Measurements from ENCODE around the gene SLC29A4. TPM values are rescaled to one million over a fixed set of nuclear protein-coding genes. Genes with fewer than 3 reads are reported as not detected.

SLC29A4 gene
- total RNA-seq, 2 donors from 2014 or later = 3.7 to 4.3 TPM

- no peak overlapping the region for H3K27ac ChIP-seq
- DNase-seq (ENCODE audit: low spot score) = no peak
- peaks cover 0 to 21% of the 10 kb centered on the region in 2 donors for H3K9me3 ChIP-seq
- no peak overlapping the region for H3K4me3 ChIP-seq
- H3K27me3 ChIP-seq = no peaks in the 10 kb centered on the region
- H3K36me3 ChIP-seq = peaks cover 61% of the 10 kb centered on the region
- no peaks in the 10 kb centered on the region for H3K4me1 ChIP-seq
- no peak for TF ChIP-seq CTCF (IDR thresholded peaks at IDR 0.05)
Observed at GRCh38 chr7:5333121-5334045, 50.6 kb downstream of the SLC29A4 start.

- Histone ChIP-seq H3K4me3 (no peak overlapping the region), H3K36me3 (peaks cover 61% of the 10 kb centered on the region), H3K4me1 (no peaks in the 10 kb centered on the region), H3K9me3 (peaks cover 0 to 21% of the 10 kb centered on the region in 2 donors), H3K27ac (no peak overlapping the region), H3K27me3 (no peaks in the 10 kb centered on the region)
- no peak for TF ChIP-seq CTCF (IDR thresholded peaks at IDR 0.05)
- no peak for DNase-seq (ENCODE audit: low spot score)
Observed at GRCh38 chr7:5334671-5335070, 51.9 kb downstream of the SLC29A4 start.

- Histone ChIP-seq H3K4me3 (no peak overlapping the region), H3K4me1 (no peaks in the 10 kb centered on the region), H3K27me3 (no peaks in the 10 kb centered on the region), H3K36me3 (peaks cover 64% of the 10 kb centered on the region), H3K9me3 (peaks cover 0 to 25% of the 10 kb centered on the region in 2 donors), H3K27ac (no peak overlapping the region)
- DNase-seq (ENCODE audit: low spot score) = no peak
- no peak for TF ChIP-seq CTCF (IDR thresholded peaks at IDR 0.05)
Observed at GRCh38 chr7:5337047-5337446, 54.3 kb downstream of the SLC29A4 start.

- H3K4me1 ChIP-seq = no peaks in the 10 kb centered on the region
- no peak for TF ChIP-seq CTCF (IDR thresholded peaks at IDR 0.05)
- H3K27me3 ChIP-seq = no peaks in the 10 kb centered on the region
- H3K27ac ChIP-seq = no peak overlapping the region
- peaks cover 13 to 43% of the 10 kb centered on the region in 2 donors for H3K9me3 ChIP-seq
- DNase-seq (ENCODE audit: low spot score) = no peak
- H3K4me3 ChIP-seq = no peak overlapping the region
- peaks cover 77% of the 10 kb centered on the region for H3K36me3 ChIP-seq
Observed at GRCh38 chr7:5339955-5340354, 57.2 kb downstream of the SLC29A4 start.

- H3K9me3 ChIP-seq = peaks cover 13 to 27% of the 10 kb centered on the region in 2 donors
- H3K36me3 ChIP-seq = peaks cover 73% of the 10 kb centered on the region
- no peak overlapping the region for H3K4me3 ChIP-seq
- TF ChIP-seq CTCF (IDR thresholded peaks at IDR 0.05) = no peak
- DNase-seq (ENCODE audit: low spot score) = no peak
- H3K27ac ChIP-seq = no peak overlapping the region
- H3K27me3 ChIP-seq = no peaks in the 10 kb centered on the region
- no peaks in the 10 kb centered on the region for H3K4me1 ChIP-seq
Observed at GRCh38 chr7:5342631-5343030, 59.9 kb downstream of the SLC29A4 start.
